NCI-H1694 treated with DMSO at 0.1 percent for 48 hours (cell line): ENCODE results near the gene FOXP1.

Experiments used
- DNase-seq: peaks from one replicate; lab custom pipeline; 2025; lab: John Stamatoyannopoulos, UW

Gene FOXP1

DNA sequence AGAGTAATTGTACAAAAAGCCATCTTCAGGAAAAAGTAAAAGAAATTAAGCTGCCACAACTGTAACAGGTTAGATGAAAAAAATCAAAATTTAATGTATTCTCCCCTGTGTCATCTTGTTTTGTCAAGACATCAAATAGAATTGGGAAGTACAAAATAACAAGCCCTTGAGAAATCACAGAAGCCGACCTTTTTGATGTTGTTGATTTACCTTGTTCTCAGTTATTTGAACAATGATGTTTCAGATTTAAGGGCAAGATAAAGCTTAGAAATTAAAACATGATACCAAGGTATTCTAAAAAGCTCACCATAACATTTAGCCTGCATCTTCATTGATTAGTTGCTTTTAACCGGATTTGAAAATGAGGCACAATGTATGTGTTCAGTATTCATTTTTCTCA is 523.0 kb downstream of the FOXP1 start:
- no peak for DNase-seq

DNA sequence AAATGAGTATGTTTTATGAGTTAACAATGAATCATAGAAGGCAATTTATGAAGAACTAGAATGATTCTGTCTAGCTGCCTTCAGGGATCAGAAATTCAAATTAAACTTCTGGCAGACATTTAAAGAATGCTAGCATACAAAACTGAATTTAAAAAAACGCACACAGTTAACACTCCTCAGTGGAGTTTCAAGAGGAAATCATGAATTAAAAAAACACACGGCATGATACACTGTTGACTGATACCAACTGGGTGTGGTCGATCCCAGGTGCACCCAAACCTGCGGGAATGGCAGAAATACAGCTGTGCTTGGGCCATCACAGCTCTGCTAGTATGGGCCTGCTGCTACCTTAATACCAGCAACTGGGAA is 526.0 kb downstream of the FOXP1 start:
- DNase-seq = no peak

DNA sequence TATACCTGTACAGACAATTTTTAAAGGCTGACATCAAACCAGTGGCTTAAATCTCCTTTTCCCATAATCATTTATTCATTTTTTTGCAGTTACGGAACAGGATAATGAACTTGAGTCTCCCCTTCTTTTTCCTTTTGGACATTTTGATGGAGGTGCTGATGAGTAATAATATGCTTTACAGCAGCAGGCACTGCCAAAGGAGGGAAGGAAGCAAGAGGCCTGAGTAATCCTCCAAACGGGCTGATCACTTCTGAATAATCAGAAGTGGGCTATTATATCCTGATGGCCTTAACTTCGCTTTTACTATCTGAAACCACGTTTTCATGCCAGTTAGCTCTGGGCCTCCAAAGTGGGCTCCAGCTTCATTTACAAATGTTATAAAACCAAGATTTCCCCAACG is 527.2 kb downstream of the FOXP1 start:
- no peak for DNase-seq

DNA sequence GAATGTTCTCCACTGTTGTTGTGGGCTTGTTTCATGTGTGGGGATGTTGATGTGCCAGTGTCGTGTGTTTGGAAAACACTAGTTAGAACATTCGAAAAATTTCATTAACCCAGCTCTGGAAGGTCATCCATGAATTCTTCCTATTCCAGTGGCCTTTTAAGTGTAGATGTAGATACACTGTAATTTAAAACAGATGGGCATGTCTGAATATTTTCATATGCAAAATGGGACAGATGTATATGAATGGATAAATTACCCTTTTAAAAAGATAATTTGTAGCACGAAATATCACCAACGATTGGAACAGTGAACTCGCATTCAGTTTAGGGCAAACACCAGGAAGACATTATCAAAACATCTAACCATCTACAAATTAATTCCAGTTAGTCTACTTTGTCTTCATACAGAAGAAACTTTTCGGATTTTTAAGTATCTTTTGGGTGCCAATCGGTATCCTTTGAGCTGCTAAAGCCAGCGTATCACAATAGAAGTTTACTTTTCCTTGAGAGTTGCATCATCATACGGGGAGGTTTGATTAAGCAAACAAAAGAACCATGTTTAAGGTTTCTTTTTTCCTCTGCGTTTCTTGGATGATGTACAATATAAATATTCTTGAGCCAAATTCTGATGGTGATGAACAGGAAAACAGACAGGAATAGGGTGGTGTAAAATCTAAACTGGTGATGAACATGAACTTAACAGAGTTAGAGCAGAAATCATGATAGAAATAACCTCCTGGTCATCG is 528.1 kb downstream of the FOXP1 start:
- DNase-seq = no peak

DNA sequence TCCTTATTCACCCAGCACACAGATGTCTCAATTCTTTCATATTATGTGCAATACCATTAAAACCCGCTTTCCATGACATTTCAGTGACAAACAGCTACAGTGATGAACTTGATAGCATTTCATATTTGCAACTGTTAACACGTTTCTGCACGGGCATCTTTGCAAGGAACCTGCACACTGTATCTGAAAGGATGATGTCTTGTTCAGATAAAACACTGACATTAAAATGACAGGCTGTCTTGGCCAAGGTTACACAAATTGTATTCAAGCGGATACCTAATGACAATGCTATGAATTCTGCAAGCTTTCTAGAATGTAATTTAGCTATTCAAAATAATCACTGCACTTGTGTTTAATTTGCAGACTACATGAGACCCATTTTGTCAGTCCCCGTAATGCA is 529.2 kb downstream of the FOXP1 start:
- no peak for DNase-seq

DNA sequence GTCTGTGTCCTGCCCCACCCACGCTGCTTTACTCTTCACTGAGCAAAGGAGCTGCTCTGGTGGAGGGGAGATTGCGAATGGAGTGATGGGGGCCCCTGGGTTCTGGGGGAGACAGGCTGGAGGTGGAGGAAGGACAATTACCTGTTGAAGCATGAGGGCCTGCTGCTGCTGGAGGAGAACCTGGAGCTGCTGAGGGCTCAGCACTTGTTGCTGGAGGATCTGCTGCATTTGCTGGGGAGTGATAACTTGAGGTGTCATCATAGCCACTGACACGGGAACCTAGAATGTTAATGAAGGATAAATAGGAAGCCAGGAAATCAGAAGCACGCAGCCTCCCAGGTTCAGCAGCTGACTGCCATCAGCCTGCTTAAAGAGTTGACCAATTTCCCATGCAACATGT is 530.0 kb downstream of the FOXP1 start:
- no peak for DNase-seq

DNA sequence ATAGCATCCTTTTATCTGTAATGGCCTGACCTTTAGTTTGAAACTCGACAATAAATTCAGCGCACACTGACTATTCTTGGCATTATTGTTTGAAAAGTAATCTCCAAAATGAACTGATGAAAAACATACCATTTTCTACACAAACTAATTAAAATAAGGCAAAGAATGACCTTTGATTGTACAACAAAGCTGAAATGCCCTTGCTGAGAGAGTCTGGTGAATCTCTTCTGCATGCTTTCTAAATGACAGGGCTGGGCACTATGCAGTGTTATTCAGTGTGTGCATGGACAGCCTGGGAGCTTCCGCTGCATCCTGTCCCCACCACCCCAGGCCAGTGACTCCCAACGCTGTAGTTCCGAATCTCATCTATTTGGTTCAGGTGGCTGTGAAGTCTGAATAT is 530.8 kb downstream of the FOXP1 start:
- no peak for DNase-seq

DNA sequence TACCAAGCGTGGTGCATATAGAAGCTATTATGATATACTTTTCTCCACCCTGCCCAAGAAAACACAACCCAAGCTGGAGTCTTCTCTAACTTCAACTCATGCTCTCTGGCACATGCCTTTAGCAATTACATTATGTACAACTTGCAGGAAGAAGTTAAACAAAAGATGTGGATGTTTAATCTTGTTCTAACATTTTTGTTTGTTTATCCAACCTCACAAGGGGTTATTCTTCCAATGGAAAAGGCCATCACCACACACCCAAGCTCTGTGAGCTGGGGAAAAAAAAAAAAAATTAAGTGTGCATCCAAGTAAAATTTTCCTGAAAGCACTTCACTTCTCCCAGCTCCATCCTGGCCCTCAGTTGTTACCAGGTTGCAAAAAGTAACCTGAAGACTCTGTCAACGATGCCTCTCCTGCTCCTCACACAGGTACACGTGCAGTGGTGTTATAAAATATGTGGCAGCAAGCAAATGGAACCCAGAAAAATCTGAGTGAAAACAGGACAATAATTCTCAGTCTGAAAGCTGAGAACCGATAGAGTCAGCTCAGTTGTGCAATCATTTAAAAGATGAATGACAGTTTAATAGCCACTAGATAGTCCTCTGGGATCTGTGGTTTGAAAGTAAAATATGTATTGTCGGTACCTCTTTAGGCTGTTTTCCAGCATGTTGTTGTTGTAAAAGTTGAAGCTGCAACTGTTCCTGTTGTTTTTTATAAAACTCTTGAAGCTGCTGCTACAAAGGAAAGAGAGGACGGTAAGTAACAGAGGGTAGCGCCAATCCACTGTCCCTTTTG is 531.4 kb downstream of the FOXP1 start:
- DNase-seq = no peak

DNA sequence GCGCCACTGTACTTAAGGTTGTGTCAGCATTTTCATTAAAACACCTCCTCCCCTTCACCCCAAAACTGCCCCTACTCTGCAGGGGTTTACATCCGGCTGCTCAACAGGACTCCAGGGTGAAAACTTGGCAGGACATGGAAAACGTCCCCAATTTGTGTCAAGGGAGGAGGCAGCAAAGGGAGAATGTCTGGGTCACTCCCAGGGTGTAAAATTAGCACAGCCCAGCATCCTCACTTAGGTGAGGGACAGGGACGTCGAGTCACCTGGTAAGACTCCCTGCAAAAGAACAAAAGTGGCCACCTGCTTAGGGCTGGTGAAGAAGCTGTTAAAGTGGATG is 532.3 kb downstream of the FOXP1 start:
- no peak for DNase-seq

DNA sequence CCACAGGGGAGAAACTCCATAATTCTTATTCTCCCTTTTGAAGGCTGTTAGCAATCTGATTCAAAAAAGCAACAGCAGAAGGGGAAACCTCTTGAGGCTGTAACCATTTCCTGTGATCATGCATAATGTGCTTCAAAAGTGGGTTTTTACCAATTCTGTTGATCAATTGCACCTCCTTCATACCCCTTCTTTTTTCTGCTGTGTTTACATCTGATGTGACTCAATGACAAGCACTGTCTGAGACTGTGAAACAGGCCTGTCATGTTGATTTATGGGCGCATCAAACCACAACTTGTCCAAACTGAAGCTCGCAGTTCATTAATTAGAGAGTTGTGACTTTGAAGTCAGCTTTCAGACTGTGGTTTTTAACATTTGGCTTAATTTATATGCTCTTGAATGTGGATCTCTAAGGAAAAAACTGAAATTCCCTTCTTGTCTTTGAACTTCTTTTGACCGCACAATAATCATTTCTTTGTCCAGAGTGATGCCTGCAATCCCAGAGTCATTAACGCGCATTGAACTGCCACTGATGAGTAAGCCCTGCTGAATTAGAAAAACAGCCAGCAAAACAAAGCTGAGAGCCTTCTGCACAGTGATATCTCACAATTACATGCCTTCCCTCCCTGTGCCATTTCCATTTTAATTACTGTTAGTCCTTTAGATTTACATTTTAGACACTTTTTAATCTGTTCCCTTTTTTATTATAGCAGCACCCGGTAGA is 532.8 kb downstream of the FOXP1 start:
- DNase-seq = no peak

DNA sequence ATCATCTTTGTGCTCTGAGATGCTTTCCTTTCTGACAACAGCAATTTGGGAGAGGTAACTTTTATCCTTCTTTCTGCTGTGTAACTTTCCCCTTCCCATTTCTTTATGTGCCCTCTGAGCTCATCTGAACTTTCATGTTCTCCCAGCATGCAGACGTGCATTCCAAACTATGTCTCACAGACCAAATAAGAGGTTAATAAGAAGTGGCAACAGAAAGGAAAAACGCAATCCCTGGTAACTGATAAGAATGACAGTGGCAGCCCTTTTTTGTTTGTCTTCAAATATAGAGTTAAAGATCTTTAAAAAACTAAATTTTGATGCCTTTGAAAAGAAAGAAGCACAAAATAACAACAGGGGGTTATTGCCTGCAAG is 533.4 kb downstream of the FOXP1 start:
- DNase-seq = no peak

DNA sequence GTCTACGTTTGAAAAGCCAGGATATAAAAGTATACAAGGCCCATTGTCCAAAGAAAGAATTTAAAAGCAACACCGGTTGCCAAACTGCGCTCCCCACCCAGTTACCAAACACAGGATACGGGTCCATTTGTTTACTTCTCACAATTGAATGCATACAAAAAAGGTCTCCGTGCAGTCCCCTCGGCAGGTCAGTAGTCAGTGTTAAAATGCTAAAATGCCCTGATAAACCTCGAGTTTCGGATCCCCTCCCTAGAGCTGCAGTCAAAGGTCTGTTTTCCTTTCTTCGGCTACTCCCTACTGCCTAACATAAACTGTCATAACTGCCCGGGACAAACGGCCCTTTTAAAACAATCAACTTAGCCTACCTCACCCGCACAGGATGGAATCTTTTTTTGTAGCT is 534.6 kb downstream of the FOXP1 start:
- no peak for DNase-seq

DNA sequence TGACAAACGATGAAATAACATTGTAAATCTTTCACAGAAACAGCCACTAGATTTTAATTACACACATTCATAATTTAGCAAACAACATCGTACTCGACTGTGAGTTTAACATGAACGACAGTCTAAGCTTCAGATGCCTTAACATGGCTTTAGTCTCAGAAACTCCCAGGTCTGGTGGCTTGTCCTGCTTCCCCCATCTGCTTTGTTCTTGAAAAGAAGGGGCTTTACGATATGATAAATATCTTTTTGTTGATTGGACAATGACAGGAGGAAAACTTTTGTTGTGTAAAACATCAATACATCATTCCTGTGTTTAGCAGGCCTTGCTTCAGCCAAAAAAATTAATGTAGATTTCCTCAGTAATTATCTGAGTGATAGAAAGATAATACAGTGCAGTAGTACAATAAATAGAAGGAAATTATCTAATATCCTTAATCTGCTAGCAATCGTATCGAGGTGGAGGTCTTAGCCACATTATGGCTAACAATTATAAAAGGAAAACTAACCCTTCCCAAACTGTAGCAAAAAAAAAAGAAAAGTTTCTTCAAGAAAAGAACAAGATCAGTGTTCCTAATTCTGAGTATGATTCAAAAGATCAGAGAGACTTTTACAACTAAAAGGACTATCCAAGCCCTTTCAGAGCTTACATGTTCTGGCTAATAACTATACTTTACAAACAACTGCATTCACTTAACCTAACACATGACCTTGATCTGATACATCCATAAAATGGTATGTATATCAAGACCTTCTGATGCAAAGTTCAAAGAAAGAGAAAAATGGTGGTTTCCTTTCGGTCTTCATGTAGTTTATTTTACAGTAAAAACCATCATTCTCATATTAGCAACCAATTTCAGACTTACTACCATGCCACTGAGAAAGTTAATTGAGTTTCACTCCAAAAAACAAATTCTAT is 535.7 kb downstream of the FOXP1 start:
- no peak for DNase-seq

DNA sequence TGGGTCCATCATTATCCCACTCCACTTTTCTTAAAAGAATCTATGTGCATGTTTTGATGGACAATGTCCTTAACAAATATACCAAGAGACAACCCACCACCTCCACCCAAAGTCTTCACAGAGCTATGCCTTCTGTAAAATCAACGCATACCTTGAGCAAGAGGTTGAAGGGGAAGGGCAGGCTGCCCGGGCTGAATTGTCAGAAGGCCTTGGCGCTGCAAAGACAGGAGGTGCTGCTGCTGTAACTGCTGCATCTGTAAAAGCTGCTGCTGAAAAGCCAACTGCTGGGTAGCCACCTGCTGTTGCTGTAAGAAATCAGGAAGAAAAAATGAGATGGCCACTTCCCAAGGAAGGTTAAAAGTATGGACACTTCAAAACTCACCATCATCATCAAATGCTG is 536.7 kb downstream of the FOXP1 start:
- no peak for DNase-seq

DNA sequence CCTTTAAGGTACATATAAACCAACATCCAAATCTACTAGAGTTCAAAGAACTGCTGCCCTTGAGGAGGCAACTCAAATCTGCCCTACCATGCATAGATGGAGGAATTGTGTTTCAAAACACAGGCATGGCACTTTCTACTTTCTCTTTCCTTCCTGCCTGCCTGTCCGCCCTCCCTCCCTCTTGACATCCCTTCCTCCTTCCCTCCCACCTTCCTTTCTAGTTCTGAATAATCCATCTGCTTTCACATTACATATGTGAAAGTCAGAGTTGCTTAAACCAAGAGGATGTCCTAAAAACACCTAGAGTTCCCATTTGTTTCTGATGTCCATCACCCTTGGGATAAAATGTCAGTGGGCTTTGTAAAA is 537.6 kb downstream of the FOXP1 start:
- no peak for DNase-seq

DNA sequence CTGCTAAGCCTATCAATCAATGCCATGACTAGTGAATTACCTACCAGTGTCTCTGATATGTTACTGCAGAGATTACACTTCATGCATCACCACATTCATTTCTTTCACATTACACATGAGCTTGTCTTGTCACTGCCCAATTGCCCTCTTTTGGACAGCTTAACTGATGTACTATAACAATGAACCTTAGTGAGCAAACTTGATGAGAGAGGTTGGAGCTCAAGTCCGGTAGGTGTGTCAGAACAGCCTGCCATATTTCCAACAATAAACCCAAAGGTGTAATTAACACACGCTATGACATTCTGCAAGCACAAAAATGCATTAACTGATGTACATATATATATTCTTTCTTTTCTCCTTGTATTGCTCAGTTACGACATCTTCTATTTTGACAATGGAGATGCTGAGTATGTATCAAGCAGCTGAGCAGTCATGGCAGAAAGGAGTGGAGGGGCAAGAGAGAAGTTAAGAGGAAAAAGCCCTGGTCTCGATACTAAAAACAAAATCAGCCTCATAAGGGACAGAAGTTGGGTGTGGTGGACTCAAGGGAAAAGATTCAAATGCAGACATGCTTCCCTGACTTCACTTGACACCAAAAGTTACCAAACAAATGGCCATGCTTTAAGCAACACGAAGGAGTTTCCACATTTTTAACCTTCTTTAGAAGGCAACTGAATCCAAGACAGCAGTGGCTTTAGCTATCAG is 538.2 kb downstream of the FOXP1 start:
- no peak for DNase-seq

DNA sequence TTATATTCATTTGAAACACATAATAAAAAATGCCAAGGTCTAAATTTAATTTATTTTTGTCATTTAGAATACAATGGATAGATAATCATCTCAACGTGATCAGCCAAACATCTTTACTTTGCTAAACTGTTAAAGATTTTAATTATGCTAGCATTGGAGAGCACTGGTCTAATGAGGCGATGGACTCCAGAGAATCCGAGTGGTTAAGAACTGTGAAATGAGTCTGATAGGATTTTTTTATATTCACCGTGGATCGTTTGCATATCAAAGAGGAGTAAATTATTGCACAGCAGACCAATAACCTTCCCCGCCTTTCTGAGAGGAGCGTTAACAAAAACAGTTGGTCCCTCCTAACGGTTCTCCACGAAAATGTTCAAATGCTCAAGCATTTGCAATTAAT is 540.8 kb downstream of the FOXP1 start:
- no peak for DNase-seq

DNA sequence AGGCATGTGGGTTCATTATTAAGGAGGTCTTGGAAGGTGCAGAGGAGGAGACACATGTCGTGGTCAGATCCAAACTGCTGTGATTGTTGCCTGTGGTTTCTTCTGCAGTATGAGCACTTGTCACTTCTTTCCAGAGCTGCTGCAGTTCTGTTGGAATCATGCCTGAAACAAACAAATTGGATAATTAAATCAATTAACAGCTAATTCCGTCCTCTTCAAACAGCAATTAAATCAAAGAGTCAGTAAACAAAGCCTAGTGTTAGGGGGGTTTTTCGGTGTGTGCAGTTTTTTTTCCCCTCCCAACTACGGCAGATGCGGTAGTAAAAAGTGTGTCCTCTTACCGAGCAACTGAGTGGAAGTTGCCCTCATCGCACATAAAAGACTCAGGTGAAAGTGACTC is 542.2 kb downstream of the FOXP1 start:
- DNase-seq = no peak

DNA sequence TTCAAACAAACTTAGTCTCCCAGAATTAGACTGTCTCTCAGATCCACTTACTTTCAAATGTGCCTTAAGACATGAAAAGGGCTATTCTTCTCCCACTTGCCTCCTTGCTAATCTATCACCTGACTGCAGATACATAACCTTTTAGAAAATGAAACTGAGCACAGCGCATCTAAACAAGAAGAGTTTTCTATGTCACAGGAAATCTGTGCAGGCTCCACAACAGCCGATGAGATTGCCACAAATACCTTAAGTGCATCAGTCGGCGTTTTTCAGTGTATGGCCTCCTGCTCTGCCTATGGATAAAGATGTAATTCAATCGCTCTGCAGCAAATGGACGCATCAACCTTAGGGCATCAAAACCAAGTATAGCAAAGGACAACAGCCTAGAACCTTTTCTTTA is 544.2 kb downstream of the FOXP1 start:
- DNase-seq = no peak

DNA sequence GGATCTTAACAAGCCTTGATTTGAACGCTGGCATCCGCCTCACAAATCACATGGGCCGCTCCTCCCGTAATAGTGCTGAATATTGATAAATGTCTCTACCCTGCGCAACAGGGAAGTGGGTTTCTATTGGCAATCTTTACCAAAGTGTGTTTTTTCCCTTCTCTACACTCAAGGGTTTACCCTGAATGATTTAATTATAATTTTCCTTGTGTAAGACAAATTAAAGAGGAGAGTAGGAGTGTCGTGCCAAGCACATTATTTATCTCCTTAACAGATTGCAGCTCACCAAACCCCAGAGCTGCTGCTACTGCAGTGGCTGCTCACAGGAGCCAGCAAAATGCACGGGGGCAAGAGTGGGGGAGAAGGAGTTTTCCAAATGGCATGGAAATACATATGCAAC is 545.8 kb downstream of the FOXP1 start:
- no peak for DNase-seq

DNA sequence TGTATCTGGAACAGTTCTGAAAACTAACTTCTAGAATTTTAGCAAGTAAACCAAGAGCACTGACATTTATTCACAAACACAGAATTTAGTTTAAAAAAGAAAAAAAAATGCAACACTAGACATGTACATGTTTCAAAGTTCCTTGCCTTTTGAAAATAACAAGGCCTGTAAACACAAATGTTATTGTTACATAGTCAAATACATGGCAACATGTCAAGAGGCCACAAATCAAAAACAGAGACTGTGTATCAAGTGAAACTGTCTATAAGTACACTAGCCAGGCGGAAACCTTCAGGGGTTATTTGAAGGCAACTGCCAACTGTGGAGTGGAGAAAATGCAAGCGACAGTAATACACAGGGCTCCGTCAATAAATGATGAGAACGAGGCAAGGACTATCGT is 547.6 kb downstream of the FOXP1 start:
- no peak for DNase-seq

DNA sequence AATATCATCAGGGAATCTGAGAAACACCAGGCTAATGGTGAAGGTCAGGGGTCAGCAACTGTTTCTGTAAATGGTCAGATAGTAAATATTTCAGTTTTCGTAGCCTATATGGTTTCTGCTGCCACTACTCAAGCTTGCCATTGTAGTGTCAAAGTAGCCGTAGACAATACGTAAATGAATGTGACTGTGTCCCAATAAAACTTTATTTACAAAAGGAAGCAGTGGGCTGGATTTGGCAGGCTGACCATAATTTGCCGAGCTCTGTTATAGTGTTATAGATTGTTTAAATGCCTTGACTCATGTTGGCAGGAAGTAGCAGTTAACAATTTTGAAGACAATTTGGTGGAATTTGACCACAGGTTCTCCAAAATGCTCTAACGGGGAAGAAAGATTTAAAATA is 548.2 kb downstream of the FOXP1 start:
- no peak for DNase-seq
